ENCODE results near the gene AHSA1. TPM values are rescaled to one million over a fixed set of nuclear protein-coding genes. Genes with fewer than 3 reads are reported as not detected.
A peak's percentile ranks its signal among the peaks of the same experiment; 100 is the strongest.

The AHSA1 gene
- total and polyA plus RNA-seq, 10 of the 15 experiments (the other 5 are each of a cell fraction or from before 2014, with no cell fraction given): 51.8 to 295 (median 201) TPM

GRCh38 chr14:77458249-77458950 is 507 bp downstream of the AHSA1 start:
- BruUV-seq (replicated peaks): no TSS peak
- peaks cover 13% of the 10 kb centered on the region for H3K4me1 ChIP-seq (ENCODE audit: control insufficient read depth, insufficient read depth, low read length)
- ChIA-PET CTCF (interaction anchor here (0.5 to 4.6 kb wide), 43 partner anchors 7 to 440 kb away, joined by 3 to 140 read pairs (median 6); partner anchors contain the start of genes ALKBH1, SAMD15, SLIRP and SNW1), POLR2A (interaction anchor here (0.6 to 1.6 kb wide), 9 partner anchors 9 to 150 kb away, joined by 3 to 7 read pairs (median 3); partner anchors contain the start of genes SAMD15 and TMED8), SMC1A (ENCODE audit: uncharacterized antibody, unreplicated experiment) (interaction anchor here (1.0 to 2.7 kb wide), 22 partner anchors 10 to 294 kb away, joined by 3 to 91 read pairs (median 5); partner anchors contain the start of genes ALKBH1, GSTZ1, POMT2 and SLIRP), RAD21 (ENCODE audit: unreplicated experiment) (interaction anchor here (1.0 to 3.2 kb wide), 18 partner anchors 14 to 303 kb away, joined by 3 to 44 read pairs (median 8); partner anchors contain the start of genes GSTZ1, POMT2, SAMD15 and TMED8)
- ATAC-seq (peak; percentile 44), FAIRE-seq (no peak), DNase-seq (ENCODE audit: low read depth, low spot score) (no peak)
- 1% methylated on average over 29 of the region's 29 CpGs for WGBS (ENCODE audit: insufficient coverage, insufficient replicate concordance, low lambda C conversion rate, missing lambda C conversion rate)
- peaks cover 10 to 18% of the 10 kb centered on the region in 2 experiments for H3K36me3 ChIP-seq (ENCODE audit: control insufficient read depth in 2 of 2, insufficient read depth in 2 of 2, low read length in 1 of 2)
- peak overlapping the region; percentile 88 for H3K9ac ChIP-seq (ENCODE audit: control insufficient read depth, insufficient read depth, low read length)
- no peaks in the 10 kb centered on the region for H3K9me3 ChIP-seq (replicated peaks; ENCODE audit: control insufficient read depth, insufficient read depth, low read length)
- in situ Hi-C loops (cut with MboI): no loop called here
- TF ChIP-seq RELA (IDR thresholded peaks at IDR 0.05; ENCODE audit: borderline replicate concordance, partially characterized antibody): no peak
- no peak for TF ChIP-seq TBL1XR1 (IDR thresholded peaks at IDR 0.05; ENCODE audit: low read depth, low read length)
- TF ChIP-seq ZBED1 (IDR thresholded peaks at IDR 0.05; ENCODE audit: borderline replicate concordance): 0 out of 2 replicates have a peak, but pooled peaks have one; percentile 30
- TF ChIP-seq, protein P1, sequence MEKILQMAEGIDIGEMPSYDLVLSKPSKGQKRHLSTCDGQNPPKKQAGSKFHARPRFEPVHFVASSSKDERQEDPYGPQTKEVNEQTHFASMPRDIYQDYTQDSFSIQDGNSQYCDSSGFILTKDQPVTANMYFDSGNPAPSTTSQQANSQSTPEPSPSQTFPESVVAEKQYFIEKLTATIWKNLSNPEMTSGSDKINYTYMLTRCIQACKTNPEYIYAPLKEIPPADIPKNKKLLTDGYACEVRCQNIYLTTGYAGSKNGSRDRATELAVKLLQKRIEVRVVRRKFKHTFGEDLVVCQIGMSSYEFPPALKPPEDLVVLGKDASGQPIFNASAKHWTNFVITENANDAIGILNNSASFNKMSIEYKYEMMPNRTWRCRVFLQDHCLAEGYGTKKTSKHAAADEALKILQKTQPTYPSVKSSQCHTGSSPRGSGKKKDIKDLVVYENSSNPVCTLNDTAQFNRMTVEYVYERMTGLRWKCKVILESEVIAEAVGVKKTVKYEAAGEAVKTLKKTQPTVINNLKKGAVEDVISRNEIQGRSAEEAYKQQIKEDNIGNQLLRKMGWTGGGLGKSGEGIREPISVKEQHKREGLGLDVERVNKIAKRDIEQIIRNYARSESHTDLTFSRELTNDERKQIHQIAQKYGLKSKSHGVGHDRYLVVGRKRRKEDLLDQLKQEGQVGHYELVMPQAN (conservative IDR thresholded peaks at IDR 0.05): peak; percentile 48
- TF ChIP-seq ZBTB11 (CRISPR knock-in tag; IDR thresholded peaks at IDR 0.05): no peak
- no peak for TF ChIP-seq JUND (IDR thresholded peaks at IDR 0.05; ENCODE audit: low read depth, low read length)
- TF ChIP-seq BHLHE40 (IDR thresholded peaks at IDR 0.05; ENCODE audit: borderline replicate concordance in 1 of 2, low read depth in 2 of 2, low read length in 1 of 2): peak; percentile 31 to 40; a peak in 2 of 4 replicates
- TF ChIP-seq ASH2L (IDR thresholded peaks at IDR 0.05; ENCODE audit: borderline replicate concordance, low read depth): peak; percentile 18; the same call in 1 of the 2 replicates
- TF ChIP-seq CHD1 (IDR thresholded peaks at IDR 0.05; ENCODE audit: low read depth, low read length): no peak
- TF ChIP-seq, protein P2, sequence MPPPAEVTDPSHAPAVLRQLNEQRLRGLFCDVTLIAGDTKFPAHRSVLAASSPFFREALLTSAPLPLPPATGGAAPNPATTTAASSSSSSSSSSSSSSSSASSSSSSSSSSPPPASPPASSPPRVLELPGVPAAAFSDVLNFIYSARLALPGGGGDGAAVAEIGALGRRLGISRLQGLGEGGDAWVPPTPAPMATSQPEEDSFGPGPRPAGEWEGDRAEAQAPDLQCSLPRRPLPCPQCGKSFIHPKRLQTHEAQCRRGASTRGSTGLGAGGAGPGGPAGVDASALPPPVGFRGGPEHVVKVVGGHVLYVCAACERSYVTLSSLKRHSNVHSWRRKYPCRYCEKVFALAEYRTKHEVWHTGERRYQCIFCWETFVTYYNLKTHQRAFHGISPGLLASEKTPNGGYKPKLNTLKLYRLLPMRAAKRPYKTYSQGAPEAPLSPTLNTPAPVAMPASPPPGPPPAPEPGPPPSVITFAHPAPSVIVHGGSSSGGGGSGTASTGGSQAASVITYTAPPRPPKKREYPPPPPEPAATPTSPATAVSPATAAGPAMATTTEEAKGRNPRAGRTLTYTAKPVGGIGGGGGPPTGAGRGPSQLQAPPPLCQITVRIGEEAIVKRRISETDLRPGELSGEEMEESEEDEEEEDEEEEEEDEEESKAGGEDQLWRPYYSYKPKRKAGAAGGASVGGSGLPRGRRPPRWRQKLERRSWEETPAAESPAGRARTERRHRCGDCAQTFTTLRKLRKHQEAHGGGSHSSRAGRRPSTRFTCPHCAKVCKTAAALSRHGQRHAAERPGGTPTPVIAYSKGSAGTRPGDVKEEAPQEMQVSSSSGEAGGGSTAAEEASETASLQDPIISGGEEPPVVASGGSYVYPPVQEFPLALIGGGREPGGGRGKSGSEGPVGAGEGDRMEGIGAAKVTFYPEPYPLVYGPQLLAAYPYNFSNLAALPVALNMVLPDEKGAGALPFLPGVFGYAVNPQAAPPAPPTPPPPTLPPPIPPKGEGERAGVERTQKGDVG (CRISPR knock-in tag; IDR thresholded peaks at IDR 0.05): no peak
- peak; percentile 34; the same call in 1 of the 2 replicates for TF ChIP-seq RUNX3 (IDR thresholded peaks at IDR 0.05; ENCODE audit: low read length)
- TF ChIP-seq HCFC1 (IDR thresholded peaks at IDR 0.05; ENCODE audit: low read length): no peak
- TF ChIP-seq NFXL1 (IDR thresholded peaks at IDR 0.05; ENCODE audit: borderline replicate concordance): no peak
- no peak for TF ChIP-seq MTA2 (IDR thresholded peaks at IDR 0.05; ENCODE audit: low read depth)
- peaks cover 4% of the 10 kb centered on the region; the same call in 1 of the 2 replicates for H4K20me1 ChIP-seq (ENCODE audit: control insufficient read depth, insufficient read depth)
- peak overlapping the region; percentile 99 for H2AFZ ChIP-seq (ENCODE audit: control insufficient read depth, low read depth, low read length)
- H3K79me2 ChIP-seq (ENCODE audit: control insufficient read depth, insufficient read depth, low read length): peaks cover 53% of the 10 kb centered on the region
- peak overlapping the region; percentile 97 for H3K27ac ChIP-seq (ENCODE audit: control insufficient read depth, insufficient read depth)
- peak overlapping the region; percentile 82 for H3K4me3 ChIP-seq
- intact Hi-C loops (cut with micrococcal nuclease; ENCODE audit: unreplicated experiment): loop anchor here (2.0 to 5.0 kb wide), 3 partner anchors 82 to 306 kb away; partner anchors contain the start of genes ALKBH1, SAMD15, SLIRP and TMED8
- H3K27me3 ChIP-seq (replicated peaks in 1 of 2; ENCODE audit: control insufficient read depth in 2 of 2, insufficient read depth in 2 of 2, low read length in 1 of 2): no peaks in the 10 kb centered on the region
- peak overlapping the region; percentile 73 for H3K4me2 ChIP-seq (ENCODE audit: control insufficient read depth, insufficient read depth)

All from GM12878 (cell line).